Measurements from ENCODE around the gene CALM1.
"Not testable (repeated sequence)": the region's sequence is repeated elsewhere in the genome, so short reads cannot be mapped to it uniquely, and the experiment has no call there.

CALM1 gene

GRCh38 chr14:90383731-90384542, 12.9 kb upstream of the CALM1 start:
- DNase-seq = peak; percentile 14

GRCh38 chr14:90384543-90384911, 12.3 kb upstream of the CALM1 start:
- no peak for DNase-seq

GRCh38 chr14:90386321-90386720, 10.5 kb upstream of the CALM1 start:
- DNase-seq = no peak

GRCh38 chr14:90387206-90387760, 9.5 kb upstream of the CALM1 start:
- no peak for DNase-seq

GRCh38 chr14:90388437-90388836, 8.4 kb upstream of the CALM1 start:
- DNase-seq = no peak

GRCh38 chr14:90388982-90389381, 7.8 kb upstream of the CALM1 start:
- no peak for DNase-seq

- no peak for DNase-seq
These were observed 2.9 kb upstream of the CALM1 start for GRCh38 chr14:90393966-90394365.

GRCh38 chr14:90394782-90395181, 2.0 kb upstream of the CALM1 start:
- DNase-seq = not testable (repeated sequence)

- DNase-seq = peak; percentile 66
These were observed 841 bp downstream of the CALM1 start for GRCh38 chr14:90397425-90398314.

GRCh38 chr14:90398315-90398839, 1.5 kb downstream of the CALM1 start:
- DNase-seq = peak; percentile 15

GRCh38 chr14:90398841-90399540, 2.2 kb downstream of the CALM1 start:
- DNase-seq = no peak

- DNase-seq = peak; percentile 91
These were observed 3.0 kb downstream of the CALM1 start for GRCh38 chr14:90399541-90400444.

GRCh38 chr14:90400904-90401561, 4.2 kb downstream of the CALM1 start:
- no peak for DNase-seq

GRCh38 chr14:90402016-90402415, 5.2 kb downstream of the CALM1 start:
- no peak for DNase-seq

GRCh38 chr14:90403065-90403464, 6.2 kb downstream of the CALM1 start:
- DNase-seq = no peak

GRCh38 chr14:90405101-90405500, 8.3 kb downstream of the CALM1 start:
- DNase-seq = no peak

- no peak for DNase-seq
These were observed 8.9 kb downstream of the CALM1 start for GRCh38 chr14:90405755-90406154.

- DNase-seq = no peak
These were observed 9.6 kb downstream of the CALM1 start for GRCh38 chr14:90406384-90406798.

- DNase-seq = no peak
These were observed 10.4 kb downstream of the CALM1 start for GRCh38 chr14:90407230-90407629.

GRCh38 chr14:90408713-90409112, 11.9 kb downstream of the CALM1 start:
- no peak for DNase-seq

- no peak for DNase-seq
These were observed 12.4 kb downstream of the CALM1 start for GRCh38 chr14:90409209-90409730.
